ENCODE results near the gene PLXDC2.
A peak's percentile ranks its signal among the peaks of the same experiment; 100 is the strongest.

Gene PLXDC2

DNA sequence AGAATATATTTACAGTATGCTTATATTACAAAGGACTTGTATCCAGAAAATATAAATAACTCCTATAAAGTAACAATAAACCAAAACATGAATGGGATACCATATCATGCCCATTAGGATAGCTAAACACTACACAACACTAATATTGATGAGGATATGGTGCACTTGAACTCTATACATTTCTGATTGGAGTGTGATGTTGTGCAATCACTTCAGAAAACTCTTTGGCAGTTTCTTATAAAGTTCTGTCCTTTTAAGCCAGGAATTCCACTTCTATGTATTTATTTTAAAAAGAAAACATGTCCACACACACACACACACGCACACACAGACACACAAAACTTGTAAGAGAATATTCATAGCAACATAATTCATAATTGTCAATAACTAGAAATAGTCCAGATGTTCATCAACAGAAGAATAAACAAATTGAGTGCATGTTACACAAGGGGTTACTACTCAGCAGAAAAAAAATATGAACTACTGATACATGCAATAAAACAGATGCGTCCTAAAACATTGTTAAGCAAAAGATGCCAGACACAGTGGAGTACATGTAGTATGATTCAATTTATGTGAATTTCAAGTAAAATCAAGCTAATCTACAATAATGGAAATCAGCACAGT lies 416.0 kb downstream of the PLXDC2 start:
- DNase-seq: no peak

DNA sequence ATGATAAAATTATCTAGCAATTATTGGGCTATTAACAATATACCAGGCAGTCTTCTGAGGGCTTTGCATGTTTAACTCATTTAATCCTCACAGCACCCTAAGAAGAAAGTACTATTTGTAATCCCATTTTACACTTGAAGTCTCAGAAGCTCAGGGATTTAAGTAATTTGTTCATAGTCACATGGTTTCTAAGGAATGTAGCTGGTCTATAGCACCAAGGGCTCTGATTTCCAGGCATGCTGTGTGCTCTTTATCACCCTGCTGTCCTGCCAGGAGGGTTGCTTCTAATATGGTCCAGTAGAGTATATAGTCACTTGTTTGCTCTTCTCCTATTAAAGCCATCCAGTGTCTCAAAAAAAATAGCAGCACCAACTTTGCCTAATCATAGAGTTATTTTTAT lies 417.2 kb downstream of the PLXDC2 start:
- DNase-seq: no peak

DNA sequence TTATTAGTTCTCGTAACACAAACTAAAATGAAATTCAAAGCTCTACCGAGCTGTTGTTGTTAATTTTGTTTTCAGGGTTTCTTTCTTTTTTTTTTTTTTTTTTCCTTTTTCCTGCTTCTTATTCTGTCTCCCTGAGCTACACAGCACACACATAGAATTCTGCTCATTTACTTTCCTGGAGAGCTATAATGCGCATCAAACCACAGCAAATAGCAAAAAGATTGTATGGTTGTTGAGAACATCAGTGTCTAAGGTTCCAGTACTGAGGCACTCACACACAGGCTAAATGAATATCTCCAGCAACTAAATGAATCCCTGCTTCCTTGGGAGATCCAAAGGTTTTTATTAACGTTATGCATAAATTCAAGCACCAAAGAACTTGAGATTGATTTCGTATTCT lies 418.3 kb downstream of the PLXDC2 start:
- no peak for DNase-seq

DNA sequence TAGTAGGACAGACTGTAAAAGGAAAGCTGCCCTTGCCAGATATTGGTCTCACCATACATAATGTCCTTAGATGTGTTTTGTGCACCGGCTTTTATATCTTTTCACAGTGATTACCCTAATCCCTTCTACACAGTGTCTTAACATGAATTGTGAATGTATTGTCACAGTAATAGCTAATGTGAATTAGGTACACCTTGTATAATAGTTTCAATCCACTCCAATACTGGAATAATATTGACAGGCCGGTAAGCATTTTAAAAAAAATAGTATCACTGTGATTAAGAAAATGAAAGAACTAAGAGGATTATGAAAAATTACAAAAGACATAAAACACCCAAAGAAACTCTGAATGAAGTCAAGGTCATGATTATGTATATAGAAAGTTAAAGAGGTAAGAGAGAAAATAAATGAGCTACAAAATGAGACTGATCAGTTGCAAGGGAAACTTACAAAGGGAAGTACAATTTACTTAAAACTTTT lies 420.9 kb downstream of the PLXDC2 start:
- no peak for DNase-seq

DNA sequence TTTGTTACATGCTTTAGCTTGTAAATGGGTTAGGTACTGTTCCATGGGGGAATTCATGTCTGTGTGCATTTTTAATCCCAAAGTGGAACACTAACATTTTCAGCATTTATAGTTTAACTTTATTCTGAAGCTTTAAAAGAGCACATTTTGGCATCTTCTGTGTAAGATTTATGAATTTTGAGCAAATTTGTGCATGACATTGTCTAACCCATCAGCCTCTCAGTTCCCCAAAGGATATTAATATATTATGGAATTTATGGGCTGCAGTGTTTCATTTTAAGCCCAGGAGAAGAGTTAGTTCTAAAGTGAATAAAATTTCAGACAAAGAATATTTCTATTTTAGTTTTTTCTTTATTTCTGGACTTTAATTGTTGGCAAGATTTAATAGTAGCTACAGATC lies 421.4 kb downstream of the PLXDC2 start:
- no peak for DNase-seq

DNA sequence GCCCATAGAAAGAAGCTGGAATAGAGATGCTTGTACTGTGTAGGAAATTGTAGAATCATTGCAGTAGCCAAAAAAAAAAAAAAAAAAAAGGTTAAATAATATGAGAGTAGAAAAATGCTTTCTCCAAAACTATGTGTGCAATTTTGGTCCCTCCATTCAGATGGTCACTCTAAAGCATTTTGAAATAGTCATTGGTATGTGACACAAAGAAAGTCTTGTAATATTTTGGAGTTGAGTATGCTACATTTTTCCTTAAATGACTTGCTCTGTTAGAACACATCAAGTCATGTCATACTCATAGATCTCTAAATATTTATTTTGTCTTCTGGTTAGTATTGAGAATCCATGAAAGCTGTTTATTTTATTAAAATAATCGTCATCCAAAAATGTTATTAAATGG lies 424.4 kb downstream of the PLXDC2 start:
- DNase-seq: no peak

DNA sequence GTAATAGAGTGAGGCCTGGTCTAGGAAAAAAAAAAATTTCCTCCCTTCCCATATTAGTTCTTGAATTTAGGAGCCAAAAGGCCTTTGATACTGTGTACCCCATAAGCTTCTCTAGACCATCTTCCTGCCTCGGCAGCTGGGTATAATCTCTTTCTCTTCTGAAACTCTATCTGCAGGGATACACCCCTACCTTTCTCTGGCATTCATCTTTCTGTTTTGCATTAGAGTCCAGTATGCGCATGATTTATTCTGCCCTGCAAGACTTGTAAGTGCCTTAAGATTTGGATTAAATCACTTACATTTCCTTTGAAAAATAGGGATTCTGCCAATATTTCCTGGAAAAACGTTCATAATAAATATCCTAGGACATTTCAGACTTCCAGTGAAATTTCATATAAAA lies 431.2 kb downstream of the PLXDC2 start:
- DNase-seq: no peak

DNA sequence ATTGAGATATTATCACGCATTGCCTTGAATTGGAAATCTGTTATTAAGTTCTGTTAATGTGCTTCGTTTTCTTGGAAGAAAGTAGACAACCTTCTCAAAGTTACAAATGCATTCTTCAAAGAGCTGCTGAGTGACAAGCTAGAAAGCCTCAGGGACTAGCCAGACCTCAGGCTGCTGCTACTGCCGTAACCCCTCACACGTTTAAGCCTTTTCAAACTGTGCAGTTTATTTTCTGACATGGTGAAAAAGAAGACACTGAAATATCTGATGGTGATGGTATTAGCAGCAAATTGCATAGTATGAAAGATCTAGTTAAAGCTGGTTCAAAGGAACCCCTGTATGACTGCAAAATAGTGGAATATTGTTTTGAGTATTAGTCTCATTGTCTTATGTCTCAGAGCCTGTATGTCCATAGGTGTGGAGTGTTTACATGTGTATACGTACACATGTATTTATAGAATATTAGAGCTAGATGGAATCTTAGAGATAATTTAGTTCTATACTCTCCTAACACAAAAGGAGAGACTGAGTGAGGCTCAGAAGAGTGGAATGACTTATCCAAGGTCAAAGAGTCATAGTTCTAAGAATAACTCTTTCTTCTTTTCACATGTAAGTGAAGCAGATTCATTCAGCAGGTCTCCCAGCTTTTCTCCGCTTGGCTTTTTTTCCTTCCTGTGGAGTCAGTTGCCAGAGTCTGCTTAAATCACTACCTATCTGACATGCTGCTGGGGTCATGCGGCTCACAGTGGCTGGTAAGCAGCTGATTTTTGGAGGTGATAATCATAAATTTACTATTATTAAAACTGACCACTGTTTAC lies 431.9 kb downstream of the PLXDC2 start:
- no peak for DNase-seq

DNA sequence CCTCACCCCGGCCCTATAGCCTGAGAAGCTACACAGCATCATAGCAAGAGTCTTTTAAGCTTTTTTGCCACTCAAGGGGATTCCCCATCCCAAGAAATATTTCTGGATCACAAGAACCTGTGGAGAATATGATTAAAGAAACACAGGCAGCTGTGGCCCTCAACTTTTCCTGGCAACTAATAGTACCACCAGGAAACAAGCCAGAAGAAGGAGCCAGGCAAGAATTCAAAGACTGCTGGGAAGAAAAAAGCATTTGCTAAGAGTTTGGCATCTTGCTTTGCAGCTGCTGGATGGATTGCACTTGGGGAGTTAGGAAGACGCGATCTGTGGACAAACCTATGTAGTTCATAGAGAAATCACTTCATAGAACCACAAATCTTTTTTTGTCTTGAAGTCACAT lies 437.8 kb downstream of the PLXDC2 start:
- peak; percentile 54 for DNase-seq

DNA sequence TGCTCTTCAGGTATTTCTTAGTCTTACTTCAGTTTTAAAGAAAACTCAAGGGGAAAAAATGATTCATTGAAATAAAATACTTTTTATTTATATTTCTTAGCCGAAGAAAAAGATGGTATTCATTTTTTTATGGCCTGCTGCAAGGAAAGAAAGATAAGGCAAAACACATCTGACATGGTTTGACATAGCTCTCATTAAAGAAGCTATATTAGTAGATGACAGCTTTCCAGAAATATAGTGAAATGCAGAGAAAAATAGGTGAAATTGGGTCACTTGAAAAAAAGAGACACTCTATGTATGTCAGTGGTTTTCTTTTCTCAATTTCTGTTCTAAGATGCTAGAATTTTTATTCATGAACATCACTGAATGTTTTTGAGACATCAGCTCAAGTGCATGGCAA lies 438.3 kb downstream of the PLXDC2 start:
- DNase-seq: no peak

DNA sequence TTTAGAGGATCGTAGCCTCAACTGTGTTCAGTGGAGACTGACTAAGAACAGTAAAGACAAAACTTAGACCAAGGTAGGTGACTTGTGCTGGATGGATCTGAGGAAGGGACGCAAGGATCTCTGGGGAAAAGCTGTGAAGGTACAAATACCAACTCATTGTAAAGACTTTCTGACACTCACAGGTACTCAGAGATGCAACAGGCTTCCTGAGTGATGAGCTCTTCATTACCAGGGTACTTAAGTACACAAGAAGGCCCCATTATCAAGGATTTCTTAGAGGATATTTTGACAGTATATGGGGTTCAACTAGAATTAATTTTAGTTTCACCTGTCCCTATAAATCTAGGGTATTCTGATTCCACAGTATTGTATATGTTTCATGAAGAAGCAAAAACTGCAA lies 440.7 kb downstream of the PLXDC2 start:
- DNase-seq: no peak

DNA sequence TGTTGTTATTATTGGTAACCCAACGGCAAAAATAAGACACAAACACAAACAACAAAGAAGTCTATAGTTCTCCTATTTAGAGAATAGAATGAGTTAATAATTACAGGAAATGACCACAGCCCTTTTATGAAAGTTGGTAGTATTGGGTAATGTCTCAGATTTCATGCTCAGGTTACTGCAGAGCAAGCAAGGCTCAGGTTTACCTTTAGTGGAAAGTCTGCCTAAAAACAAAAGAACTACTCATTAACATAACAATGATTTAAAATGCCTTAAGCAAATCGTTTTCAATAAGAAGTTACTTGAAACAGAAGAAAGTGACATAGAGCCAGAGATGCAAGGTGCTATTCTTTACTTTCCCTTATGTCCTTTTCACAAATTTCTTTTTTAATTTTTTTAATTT lies 441.2 kb downstream of the PLXDC2 start:
- DNase-seq: no peak

DNA sequence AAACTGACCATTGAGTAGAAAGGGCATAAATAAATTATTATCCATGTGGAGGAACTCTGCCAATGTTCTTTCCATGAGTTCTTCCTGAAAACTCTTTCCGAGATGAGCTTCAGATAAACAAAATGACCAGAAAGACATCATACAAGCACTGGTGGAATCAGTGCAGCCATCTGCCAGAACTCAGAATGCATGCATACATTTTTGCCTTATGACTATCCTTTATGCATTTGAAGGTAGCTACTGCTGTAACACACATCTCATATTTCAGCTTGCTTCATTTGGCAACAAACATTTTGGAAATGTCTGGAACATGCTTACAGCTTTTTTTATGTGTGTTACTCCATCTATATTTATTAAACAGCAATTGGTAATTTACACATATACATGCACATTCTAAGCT lies 448.9 kb downstream of the PLXDC2 start:
- DNase-seq: no peak

DNA sequence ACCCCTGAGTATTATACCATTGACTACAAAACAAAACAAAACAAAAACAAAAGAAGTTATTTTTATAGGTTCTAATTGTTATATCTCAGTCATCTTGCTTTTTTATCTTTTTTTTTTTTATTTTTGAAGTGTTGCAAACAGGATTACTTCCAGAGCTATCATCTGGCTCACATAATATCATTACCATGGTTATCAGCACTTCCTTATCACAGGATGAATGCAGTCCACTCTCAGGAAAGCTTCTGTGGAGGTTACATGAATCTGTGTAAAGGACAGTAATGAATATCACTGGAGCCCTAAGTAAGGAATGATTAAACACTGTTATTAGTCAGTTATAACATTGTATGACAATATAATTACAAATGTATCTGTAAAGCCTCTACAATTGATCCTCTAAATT lies 451.5 kb downstream of the PLXDC2 start:
- no peak for DNase-seq

DNA sequence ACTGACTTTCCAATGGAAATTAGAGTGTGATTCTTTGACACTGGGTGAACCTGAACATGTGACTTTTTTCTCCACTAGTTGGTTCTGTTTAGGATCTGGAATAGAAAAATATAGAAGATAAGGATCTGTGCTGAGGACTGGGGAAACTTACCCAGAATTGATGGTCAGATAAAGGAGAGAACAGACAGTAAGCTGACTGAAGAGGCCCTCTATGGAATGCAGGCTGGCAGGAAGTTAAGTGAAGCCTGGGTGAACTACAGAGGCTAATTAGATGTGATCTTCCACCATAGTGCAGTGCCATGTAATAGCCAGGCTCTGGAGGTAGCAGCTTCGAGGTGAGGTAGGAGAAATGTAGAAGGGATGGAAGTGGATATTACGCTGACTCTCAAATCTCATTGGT lies 455.3 kb downstream of the PLXDC2 start:
- no peak for DNase-seq

DNA sequence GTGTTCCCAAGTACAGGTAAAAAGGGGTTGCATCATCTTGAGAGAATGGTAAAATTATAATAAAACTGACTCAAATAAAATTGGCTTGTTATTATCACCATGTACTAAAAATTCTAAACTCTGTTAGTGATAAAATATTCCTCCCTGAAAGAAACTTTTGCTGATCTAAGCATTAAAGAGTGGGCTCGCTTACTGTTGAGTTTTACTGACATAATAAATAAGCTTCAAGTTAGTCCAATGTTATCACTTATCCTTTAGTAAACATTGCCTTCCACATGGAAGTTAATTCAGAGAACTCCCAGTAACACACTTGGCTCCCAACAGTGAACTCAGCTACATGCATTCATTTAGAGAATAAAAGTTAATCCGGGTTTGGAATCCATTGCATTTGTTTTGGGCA lies 456.4 kb downstream of the PLXDC2 start:
- no peak for DNase-seq

DNA sequence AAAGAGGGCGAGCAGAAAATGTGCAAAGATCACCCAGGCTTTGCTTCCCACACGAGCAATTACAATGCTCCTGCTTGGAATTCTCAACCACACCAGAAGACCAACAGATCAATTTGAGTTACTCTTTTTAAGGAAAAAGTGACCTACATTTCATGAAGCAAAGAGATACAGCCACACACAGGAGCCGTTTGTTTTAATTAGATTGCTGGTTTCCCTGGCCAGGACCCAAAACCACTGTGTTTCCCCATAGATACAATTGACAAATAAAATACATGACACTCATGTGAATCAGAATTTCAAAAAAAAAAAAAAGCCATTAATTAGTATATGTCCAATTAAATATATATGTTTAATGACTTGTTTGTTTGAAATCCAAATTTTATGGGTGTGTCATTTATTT lies 458.3 kb downstream of the PLXDC2 start:
- DNase-seq: no peak

DNA sequence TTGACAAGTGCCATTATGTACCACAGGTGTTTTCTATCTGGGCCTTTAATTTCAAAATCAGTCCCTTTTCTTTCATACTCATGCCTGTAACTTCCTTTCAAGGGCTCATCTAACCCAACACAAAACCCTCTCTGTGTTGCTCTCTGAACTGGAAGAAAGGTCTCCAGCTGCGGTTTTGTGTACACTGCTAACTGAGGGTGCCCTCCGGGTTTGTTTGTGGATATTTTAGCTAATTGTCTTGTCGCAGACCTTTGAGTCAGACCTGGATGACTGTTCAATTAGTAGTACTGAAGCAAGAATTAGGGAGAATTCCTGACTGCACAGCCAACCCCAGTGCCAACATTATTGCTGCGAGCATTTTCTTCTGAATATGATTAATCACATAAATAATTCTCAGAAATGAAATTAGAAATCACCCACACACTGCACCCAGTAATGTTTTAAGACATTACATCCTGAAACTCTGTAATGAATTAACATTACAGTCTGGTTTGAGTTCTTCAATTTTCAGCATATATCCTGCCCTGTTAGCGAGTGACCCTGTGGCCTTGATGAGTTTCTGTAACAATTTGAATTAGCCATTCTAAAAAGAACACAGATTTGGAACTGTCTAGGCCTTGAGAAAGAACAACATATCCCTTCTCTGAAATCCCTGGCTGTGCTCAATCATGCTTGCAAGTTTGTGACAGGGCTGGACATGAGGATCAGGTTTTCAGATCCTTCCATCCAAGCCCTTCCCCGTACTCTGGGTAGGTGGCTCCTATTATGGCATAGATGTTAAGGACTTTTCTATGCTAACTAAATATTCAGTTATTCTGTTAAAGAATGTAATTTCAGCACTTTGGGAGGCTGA lies 460.1 kb downstream of the PLXDC2 start:
- peak; percentile 15 for DNase-seq

DNA sequence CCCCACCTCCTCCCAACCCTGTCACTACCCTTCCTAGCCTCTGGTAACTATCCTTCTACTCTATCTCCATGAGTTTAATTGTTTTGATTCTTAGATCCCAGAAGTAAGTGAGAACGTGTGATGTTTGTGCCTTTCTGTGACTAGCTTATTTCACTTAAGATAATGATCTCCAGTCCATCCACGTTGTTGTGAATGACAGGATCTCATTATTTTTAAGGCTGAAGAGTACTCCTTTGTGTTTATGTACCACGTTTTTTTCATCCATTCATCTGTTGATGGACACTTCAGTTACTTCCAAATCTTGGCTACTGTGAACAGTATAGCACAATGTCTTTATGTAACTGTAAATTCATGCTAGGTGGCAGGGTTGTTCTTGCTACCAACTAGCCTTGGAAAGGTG lies 461.6 kb downstream of the PLXDC2 start:
- no peak for DNase-seq

DNA sequence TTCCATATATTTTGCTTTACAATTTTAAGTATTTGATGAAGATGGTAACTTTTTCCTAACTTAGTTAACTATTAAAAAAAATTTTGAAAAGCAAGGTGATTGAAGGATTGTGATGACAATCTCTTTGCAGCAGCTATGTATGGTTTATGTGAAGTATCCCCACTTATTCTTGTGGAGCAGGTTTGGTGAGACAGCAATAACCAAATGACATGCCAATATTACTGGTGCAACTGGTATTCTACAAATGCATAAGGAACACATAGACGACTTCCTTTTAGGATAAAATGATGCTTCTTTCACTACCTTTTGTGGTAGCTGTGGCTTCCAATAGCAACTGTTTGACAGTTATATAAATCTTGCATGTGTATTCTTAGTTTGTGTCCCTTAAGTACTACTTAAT lies 465.3 kb downstream of the PLXDC2 start:
- DNase-seq: no peak

DNA sequence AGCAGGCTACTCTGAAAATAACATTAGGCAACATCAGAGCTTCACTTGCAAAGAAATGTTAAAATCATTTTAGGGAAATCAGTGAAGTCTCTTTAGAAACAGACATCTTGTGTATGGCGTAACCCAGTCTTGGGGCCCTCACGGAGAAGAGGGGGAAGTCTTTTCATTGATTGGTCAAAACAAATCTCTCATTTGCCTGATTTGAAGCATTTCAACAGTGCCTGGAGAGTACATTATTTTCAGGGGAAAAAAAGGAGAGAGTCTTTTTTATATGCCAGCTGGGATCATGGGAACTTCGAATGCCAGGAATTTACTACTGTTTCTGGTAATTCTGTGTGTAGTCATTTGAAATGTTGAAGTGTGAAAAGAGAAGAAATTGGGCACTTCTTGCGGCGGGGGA lies 471.4 kb downstream of the PLXDC2 start:
- peak; percentile 49 for DNase-seq

DNA sequence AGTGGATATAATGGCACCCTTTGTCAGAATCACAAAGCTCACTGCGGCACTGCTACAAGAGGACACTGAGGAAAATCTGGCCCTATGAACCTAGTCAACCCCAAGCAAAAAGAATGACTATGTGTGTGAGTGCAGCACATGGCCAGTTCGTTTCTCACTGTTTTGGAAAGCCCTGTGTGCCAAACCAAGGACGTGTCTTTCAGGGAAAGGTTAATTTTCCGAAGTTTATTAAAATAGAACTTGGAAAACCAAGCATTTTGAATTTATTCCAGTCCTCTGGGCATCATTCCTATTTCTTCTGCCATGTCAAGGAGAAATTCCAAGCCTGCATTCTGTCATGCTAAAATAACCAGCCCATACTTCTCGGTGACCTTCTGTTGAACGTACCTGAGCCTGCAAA lies 471.8 kb downstream of the PLXDC2 start:
- peak; percentile 77 for DNase-seq

DNA sequence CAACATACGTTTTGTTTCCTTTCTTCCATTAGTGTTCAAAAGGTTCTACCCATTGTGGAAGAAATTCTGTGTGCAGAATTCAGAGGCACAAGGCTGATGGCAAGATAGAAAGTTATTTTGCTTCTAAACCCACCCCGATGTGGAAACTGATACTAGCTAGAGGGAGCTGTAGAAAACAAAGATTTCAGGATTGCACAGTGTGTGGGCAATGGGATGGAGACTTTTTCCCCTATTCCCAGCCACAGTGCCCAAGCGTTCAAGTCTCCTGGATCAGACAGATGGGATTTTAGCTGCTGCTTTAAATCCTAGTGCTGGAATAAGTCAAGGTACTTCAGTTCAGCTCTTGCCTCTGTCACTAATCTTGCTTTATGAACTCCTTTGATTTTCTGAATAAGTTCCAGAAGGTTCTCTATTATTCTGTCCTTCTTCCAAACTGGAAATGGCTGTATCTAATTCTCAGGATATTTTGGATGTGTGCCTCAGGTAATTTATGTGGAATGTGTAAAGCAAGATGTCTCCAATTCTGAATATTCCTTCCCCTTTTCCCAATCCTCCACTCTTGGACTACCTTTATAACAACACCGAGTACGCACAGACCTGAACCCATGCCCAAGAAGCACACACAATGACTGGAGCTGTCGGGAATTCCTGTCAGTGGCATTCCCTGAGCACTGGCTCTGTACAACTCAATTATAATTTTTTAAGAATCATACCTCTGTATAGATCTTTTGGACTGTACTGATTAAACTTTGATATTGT lies 473.0 kb downstream of the PLXDC2 start:
- DNase-seq: no peak

All from midbrain (tissue), 1 donor.